ENCODE measurements around the gene COL6A6.
"Not testable (repeated sequence)": the region's sequence is repeated elsewhere in the genome, so short reads cannot be mapped to it uniquely, and the experiment has no call there.

The COL6A6 gene

GRCh38 chr3:130539005-130539404 is 22.0 kb downstream of the COL6A6 start:
- no peak for DNase-seq

GRCh38 chr3:130543322-130543721 is 26.3 kb downstream of the COL6A6 start:
- DNase-seq = no peak

GRCh38 chr3:130546920-130547679 is 30.1 kb downstream of the COL6A6 start:
- no peak for DNase-seq

- not testable (repeated sequence) for DNase-seq
Measured at GRCh38 chr3:130547680-130548065, 30.7 kb downstream of the COL6A6 start.

GRCh38 chr3:130548356-130548755 is 31.4 kb downstream of the COL6A6 start:
- DNase-seq = no peak

GRCh38 chr3:130557336-130558035 is 40.5 kb downstream of the COL6A6 start:
- DNase-seq = no peak

- no peak for DNase-seq
Measured at GRCh38 chr3:130558366-130558765, 41.4 kb downstream of the COL6A6 start.

- DNase-seq = no peak
Measured at GRCh38 chr3:130565224-130565623, 48.2 kb downstream of the COL6A6 start.
